NK-92 treated with Interleukin-12 subunit alpha and Interleukin-12 subunit beta, amount 100 ng/mL, for 24 hours (cell line): ENCODE measurements around the gene NUP153.
A peak's percentile ranks its signal among the peaks of the same experiment; 100 is the strongest.
"Not testable (repeated sequence)": the region's sequence is repeated elsewhere in the genome, so short reads cannot be mapped to it uniquely, and the experiment has no call there.

Experiments used
- DNase-seq: peaks from one replicate; lab custom pipeline; 2025; lab: John Stamatoyannopoulos, UW

Gene NUP153

GRCh38 chr6:17601386-17601703 is 105.4 kb downstream of the NUP153 start:
- DNase-seq: no peak

GRCh38 chr6:17600527-17601385 is 106.0 kb downstream of the NUP153 start:
- DNase-seq: peak; percentile 66

GRCh38 chr6:17599877-17600526 is 106.7 kb downstream of the NUP153 start, which contains the start of gene FAM8A1:
Gene FAM8A1, plus strand, starts transcription at chr6:17600302. Its CDS starts 108 bp downstream, at chr6:17600410.
- peak; percentile 93 for DNase-seq

- no peak for DNase-seq
Observed at GRCh38 chr6:17596085-17596484, 110.6 kb downstream of the NUP153 start.

GRCh38 chr6:17593246-17593645 is 113.5 kb downstream of the NUP153 start:
- DNase-seq: no peak

- no peak for DNase-seq
Observed at GRCh38 chr6:17591287-17591686, 115.4 kb downstream of the NUP153 start.

- DNase-seq: no peak
Observed at GRCh38 chr6:17589406-17590096, 117.2 kb downstream of the NUP153 start.

- DNase-seq: no peak
Observed at GRCh38 chr6:17588011-17588410, 118.7 kb downstream of the NUP153 start.

GRCh38 chr6:17586623-17587022 is 120.1 kb downstream of the NUP153 start:
- not testable (repeated sequence) for DNase-seq

GRCh38 chr6:17585766-17586490 is 120.8 kb downstream of the NUP153 start:
- no peak for DNase-seq

- DNase-seq: no peak
Observed at GRCh38 chr6:17584241-17584803, 122.4 kb downstream of the NUP153 start.

GRCh38 chr6:17583811-17584210 is 122.9 kb downstream of the NUP153 start:
- DNase-seq: no peak

GRCh38 chr6:17581282-17581681 is 125.4 kb downstream of the NUP153 start:
- not testable (repeated sequence) for DNase-seq

GRCh38 chr6:17580518-17581048 is 126.1 kb downstream of the NUP153 start:
- DNase-seq: no peak

GRCh38 chr6:17577059-17577458 is 129.7 kb downstream of the NUP153 start:
- DNase-seq: no peak

- no peak for DNase-seq
Observed at GRCh38 chr6:17574866-17575560, 131.7 kb downstream of the NUP153 start.

- DNase-seq: no peak
Observed at GRCh38 chr6:17565399-17565798, 141.3 kb downstream of the NUP153 start.
